K562 (cell line): ENCODE data around the gene UBE2E2. TPM values are rescaled to one million over a fixed set of nuclear protein-coding genes. Genes with fewer than 3 reads are reported as not detected.

Experiments
- ATAC-seq: fragments of 200-7000 bp; cut with Tn5 transposase; 3 replicates; pipeline ENCODE4 v1.9.1; 2020; ENCODE audit warnings: moderate library complexity
- BruUV-seq: library from RNA; stranded (reverse); fragments of 400-500 nt; replicated peaks from 2 replicates; lab custom pipeline; 2021; lab: Mats Ljungman, UMichigan
- CTCF ChIA-PET: fragments of 300-600 bp; formaldehyde crosslinking; extraction: SDS; loops from one replicate; lab custom pipeline; 2021; ENCODE audit warnings: low intra/inter-chr PET ratio; lab: Yijun Ruan, JAX
- POLR2A ChIA-PET: fragments of 300-600, 350-650 bp; sonication (Branson Sonifier 250); formaldehyde crosslinking; extraction: SDS; loops from one replicate; lab custom pipeline; 2021; ENCODE audit warnings: antibody characterized with exemption, inconsistent platforms; lab: Yijun Ruan, JAX
- DNase-seq, 4 experiments: peaks; one replicate each; pipeline versions ENCODE4 v3.0.0 to v3.0.0-alpha.2; 2011 to 2018; ENCODE audit warnings: low spot score in 3 of 4, mixed read lengths in 3 of 4; ENCODE audit errors: extremely low read depth in 1 of 4
- FAIRE-seq: peaks from 2 replicates; lab custom pipeline; 2011; peaks lifted over from hg19 to GRCh38; lab: Jason Lieb, UNC
- H2AFZ ChIP-seq: 2 replicates; pipeline ENCODE4 v1.6.0; 2011; ENCODE audit warnings: low read depth, low read length, control low read depth, inconsistent platforms
- H3K27ac ChIP-seq: fragments of 200-600 bp; 3 replicates; pipeline ENCODE4 v1.8.0; 2011; ENCODE audit warnings: low read depth, mild to moderate bottlenecking, control low read depth, inconsistent platforms, low read length, moderate library complexity, mixed read lengths; ENCODE audit errors: extremely low read depth
- H3K27me3 ChIP-seq, 2 experiments: fragments of 300-600 bp in 1 of 2; 2 replicates in 1 of 2; 3 replicates in 1 of 2; pipeline versions ENCODE4 v1.6.0 to v1.8.0; 2011; ENCODE audit warnings: inconsistent platforms in 2 of 2, low read length in 2 of 2, mild to moderate bottlenecking in 1 of 2, mixed read lengths in 1 of 2, moderate library complexity in 1 of 2; ENCODE audit not compliant: control insufficient read depth in 2 of 2, insufficient read depth in 2 of 2
- H3K36me3 ChIP-seq: fragments of 300-600 bp; 3 replicates; pipeline ENCODE4 v1.8.0; 2011; ENCODE audit warnings: mild to moderate bottlenecking, low read length, inconsistent platforms; ENCODE audit not compliant: control insufficient read depth, insufficient read depth
- H3K4me1 ChIP-seq, 2 experiments: fragments of 200-600 bp in 1 of 2; replicated peaks in 1 of 2; 2 replicates in 1 of 2; 3 replicates in 1 of 2; pipeline versions ENCODE4 v1.5.1 to v1.8.0; 2011; ENCODE audit warnings: inconsistent platforms in 2 of 2, low read length in 2 of 2, mild to moderate bottlenecking in 1 of 2, mixed read lengths in 1 of 2, moderate library complexity in 1 of 2; ENCODE audit not compliant: control insufficient read depth in 2 of 2, insufficient read depth in 2 of 2
- H3K4me2 ChIP-seq: 2 replicates; pipeline ENCODE4 v1.6.1; 2011; ENCODE audit warnings: low read length, control low read depth, inconsistent platforms, mixed read lengths; ENCODE audit not compliant: insufficient read depth
- H3K4me3 ChIP-seq: fragments of 200-600 bp; sonication (generic), shearing (Covaris generic); 2 replicates; pipeline ENCODE4 v1.5.1; 2016; ENCODE audit warnings: control low read depth, inconsistent platforms
- H3K79me2 ChIP-seq: fragments of 200-600 bp; 3 replicates; pipeline ENCODE4 v1.8.0; 2011; ENCODE audit warnings: low read length, inconsistent platforms; ENCODE audit not compliant: control insufficient read depth, insufficient read depth
- H3K9ac ChIP-seq, 2 experiments: 2 replicates each; pipeline versions ENCODE4 v1.6.0 to v1.6.1; 2011; ENCODE audit warnings: low read depth in 2 of 2, low read length in 2 of 2, control low read depth in 1 of 2, inconsistent platforms in 1 of 2, mild to moderate bottlenecking in 1 of 2, mixed read lengths in 1 of 2; ENCODE audit not compliant: insufficient read depth in 1 of 2
- H3K9me1 ChIP-seq: one replicate; pipeline ENCODE4 v1.6.0; 2011; ENCODE audit warnings: inconsistent platforms, mild to moderate bottlenecking, low read length, moderate library complexity; ENCODE audit not compliant: control insufficient read depth, insufficient read depth
- H3K9me3 ChIP-seq: replicated peaks from 2 replicates; pipeline ENCODE4 v1.5.1; 2011; ENCODE audit warnings: low read depth, low read length, inconsistent platforms; ENCODE audit not compliant: control insufficient read depth, insufficient read depth
- H4K20me1 ChIP-seq: replicated peaks from 2 replicates; pipeline ENCODE4 v1.6.1; 2011; ENCODE audit warnings: low read length, inconsistent platforms, mixed read lengths; ENCODE audit not compliant: control insufficient read depth, insufficient read depth
- ESRRA ChIP-seq: fragments of 450-650 bp; IDR thresholded peaks from 2 replicates; pipeline ENCODE4 v1.6.1; 2014; ENCODE audit warnings: low read depth, mild to moderate bottlenecking, moderate library complexity, borderline replicate concordance
- HNRNPLL ChIP-seq: fragments of 200-400 bp; formaldehyde crosslinking; IDR thresholded peaks from 2 replicates; pipeline ENCODE4 v1.6.1; 2017; ENCODE audit warnings: low read length, low read depth, mild to moderate bottlenecking; ENCODE audit not compliant: poor library complexity, severe bottlenecking
- ILK ChIP-seq: fragments of 450-650 bp; IDR thresholded peaks from 2 replicates; pipeline ENCODE4 v1.6.1; 2016; ENCODE audit warnings: missing genetic modification characterization, low read depth, mild to moderate bottlenecking, missing compliant biosample characterization, moderate library complexity, borderline replicate concordance
- KDM5B ChIP-seq: fragments of 200-600 bp; sonication (generic); IDR thresholded peaks from 2 replicates; pipeline ENCODE4 v1.6.1; 2012; ENCODE audit warnings: low read depth, mild to moderate bottlenecking, moderate library complexity, low read length, control low read depth, inconsistent platforms; ENCODE audit not compliant: insufficient replicate concordance
- NR2F6 ChIP-seq: fragments of 450-650 bp; formaldehyde crosslinking; IDR thresholded peaks from 2 replicates; pipeline ENCODE4 v1.4.0; 2020; ENCODE audit warnings: mild to moderate bottlenecking
- RUNX1 ChIP-seq: sonication (generic); IDR thresholded peaks from 2 replicates; pipeline ENCODE4 v1.6.1; 2016; ENCODE audit warnings: antibody characterized with exemption, low read depth
- SIN3A ChIP-seq, 2 experiments: fragments of 150-350 bp in 1 of 2; IDR thresholded peaks; 2 replicates each; pipeline ENCODE4 v1.6.1; 2011 to 2016; ENCODE audit warnings: borderline replicate concordance in 2 of 2, low read depth in 2 of 2, low read length in 2 of 2, mild to moderate bottlenecking in 2 of 2, moderate library complexity in 2 of 2; ENCODE audit not compliant: control insufficient read depth in 1 of 2
- SMAD1 ChIP-seq: fragments of 150-350 bp; IDR thresholded peaks from 2 replicates; pipeline ENCODE4 v1.6.1; 2014; ENCODE audit warnings: low read length, low read depth; ENCODE audit not compliant: partially characterized antibody
- XRCC5 ChIP-seq: fragments of 200-400 bp; formaldehyde crosslinking; IDR thresholded peaks from 2 replicates; pipeline ENCODE4 v1.6.1; 2017; ENCODE audit warnings: low read depth, mild to moderate bottlenecking, low read length
- ZFPM2 ChIP-seq: fragments of 250-450 bp; sonication (Bioruptor Pico); IDR thresholded peaks from 2 replicates; pipeline ENCODE4 v1.5.1; 2022; ENCODE audit warnings: mild to moderate bottlenecking
- ZNF212 ChIP-seq: fragments of 450-650 bp; formaldehyde crosslinking; IDR thresholded peaks from 2 replicates; pipeline ENCODE4 v1.4.0; 2020; ENCODE audit warnings: mild to moderate bottlenecking
- ZNF24 ChIP-seq: fragments of 450-650 bp; IDR thresholded peaks from 2 replicates; pipeline ENCODE4 v1.6.1; 2016
- ZNF57 ChIP-seq: fragments of 450-650 bp; formaldehyde crosslinking; IDR thresholded peaks from 2 replicates; pipeline ENCODE4 v1.4.0; 2020; ENCODE audit warnings: mild to moderate bottlenecking, moderate library complexity
- ZNF77 ChIP-seq: fragments of 250-450 bp; sonication (Bioruptor Pico); IDR thresholded peaks from 2 replicates; pipeline ENCODE4 v1.5.0; 2020
- WGBS: fragments of 100-300 bp; shearing (Covaris generic); methylation state at CpG from one replicate; pipeline ENCODE4 v1.1.6; 2016; ENCODE audit warnings: low coverage, mixed read lengths; ENCODE audit not compliant: insufficient coverage; ENCODE audit errors: missing lambda C conversion rate; 5-methylcytosine and 5-hydroxymethylcytosine counted together
- in situ Hi-C: fragments of 300-500 bp; cut with MboI; formaldehyde crosslinking; loops from 4 replicates; pipeline ENCODE4 v1.15.0; 2018; ENCODE audit warnings: inconsistent platforms, mixed read lengths
- intact Hi-C: fragments of 100-400 bp; cut with micrococcal nuclease; formaldehyde crosslinking; loops from 2 replicates; pipeline ENCODE4 v1.14.2; 2022
- polyA plus RNA-seq, 8 experiments: library from polyadenylated mRNA; depleted of rRNA in 4 of 8; stranded (reverse) in 5 of 8; unstranded in 3 of 8; fragments of >200 nt; fragmentation: Nextera tagmentation in 2 of 8; fragmentation: Illumina TruSeq in 1 of 8; extraction: Ambion mirVana in 2 of 8; extraction: Trizol in 1 of 8; gene quantifications; 2 replicates each; pipeline versions ENCODE4 v1.2.1 to v1.2.3, GENCODE V29; 2011 to 2014; ENCODE audit warnings: inconsistent platforms in 1 of 8, missing spikeins in 1 of 8
- total RNA-seq, 7 experiments: library from RNA; depleted of rRNA in 6 of 7; stranded (reverse); fragments of >200 nt in 6 of 7; fragmentation: Illumina TruSeq in 2 of 7; extraction: Trizol in 2 of 7; gene quantifications; 2 replicates each; pipeline versions ENCODE4 v1.2.1 to v1.2.3, GENCODE V29; 2011 to 2021; ENCODE audit warnings: low replicate concordance in 1 of 7
- TF ChIP-seq, protein P1 (sequence below): sonication (generic); formaldehyde crosslinking; IDR thresholded peaks from 2 replicates; pipeline ENCODE4 v1.8.1; 2023; ENCODE audit warnings: missing genetic modification reagents, mild to moderate bottlenecking, borderline replicate concordance
- TF ChIP-seq, protein P2 (sequence below): fragments of 250-450 bp; sonication (Bioruptor Pico); IDR thresholded peaks from 2 replicates; pipeline ENCODE4 v1.4.0; 2020; ENCODE audit warnings: borderline replicate concordance

Gene UBE2E2
- total and polyA plus RNA-seq, 9 of the 15 experiments (the other 6 are each of a cell fraction or from before 2014, with no cell fraction given): 0.22 to 5.1 (median 1.9) TPM

DNA sequence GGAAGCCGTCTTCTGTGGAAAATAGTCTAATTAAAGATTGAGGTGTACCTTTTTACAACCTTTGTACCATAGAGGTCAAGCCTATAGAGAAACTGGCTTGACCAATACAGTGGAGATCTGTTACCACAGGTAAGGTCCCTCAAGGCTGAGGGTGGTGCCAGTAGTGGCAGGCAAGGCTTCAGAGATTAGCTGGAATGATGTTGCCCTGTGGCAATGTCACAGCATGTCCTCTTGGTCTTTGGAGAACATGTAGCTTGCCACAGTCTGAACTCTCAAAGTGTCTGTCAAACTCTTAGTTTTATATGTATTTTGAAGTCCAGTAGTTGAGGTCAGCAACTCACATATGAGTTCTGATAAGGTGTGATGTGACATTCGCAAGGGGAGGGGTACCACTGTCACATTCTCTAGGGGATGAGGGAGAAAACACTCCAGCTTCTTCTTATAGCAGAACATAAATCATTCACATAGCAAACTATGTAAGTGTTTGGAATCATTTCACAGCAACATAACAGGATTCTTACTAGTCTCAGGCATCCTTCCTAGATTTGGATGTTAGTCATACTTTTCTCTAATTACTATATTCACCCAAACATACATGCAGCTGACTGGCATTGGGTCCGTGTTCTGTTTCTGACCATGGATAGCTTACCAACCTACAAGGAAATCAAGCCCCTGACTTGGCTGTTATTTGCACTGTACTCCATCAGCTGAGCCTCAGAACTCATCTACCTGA lies 173.6 kb downstream of the UBE2E2 start:
- Histone ChIP-seq H3K9me3 (no peaks in the 10 kb centered on the region), H3K27ac (no peak overlapping the region)

More for the DNA sequence above, 173.6 kb downstream of the UBE2E2 start:
- H3K9ac ChIP-seq: no peak overlapping the region
- CTCF ChIA-PET: no interaction called here
- H3K9me1 ChIP-seq: no peaks in the 10 kb centered on the region
- no peaks in the 10 kb centered on the region for H4K20me1 ChIP-seq
- BruUV-seq: no TSS peak
- H3K27me3 ChIP-seq: no peaks in the 10 kb centered on the region
- TF ChIP-seq RUNX1: no peak
- TF ChIP-seq ZNF212 (CRISPR knock-in tag): no peak
- no peak for TF ChIP-seq ZNF24
- TF ChIP-seq, protein P1, sequence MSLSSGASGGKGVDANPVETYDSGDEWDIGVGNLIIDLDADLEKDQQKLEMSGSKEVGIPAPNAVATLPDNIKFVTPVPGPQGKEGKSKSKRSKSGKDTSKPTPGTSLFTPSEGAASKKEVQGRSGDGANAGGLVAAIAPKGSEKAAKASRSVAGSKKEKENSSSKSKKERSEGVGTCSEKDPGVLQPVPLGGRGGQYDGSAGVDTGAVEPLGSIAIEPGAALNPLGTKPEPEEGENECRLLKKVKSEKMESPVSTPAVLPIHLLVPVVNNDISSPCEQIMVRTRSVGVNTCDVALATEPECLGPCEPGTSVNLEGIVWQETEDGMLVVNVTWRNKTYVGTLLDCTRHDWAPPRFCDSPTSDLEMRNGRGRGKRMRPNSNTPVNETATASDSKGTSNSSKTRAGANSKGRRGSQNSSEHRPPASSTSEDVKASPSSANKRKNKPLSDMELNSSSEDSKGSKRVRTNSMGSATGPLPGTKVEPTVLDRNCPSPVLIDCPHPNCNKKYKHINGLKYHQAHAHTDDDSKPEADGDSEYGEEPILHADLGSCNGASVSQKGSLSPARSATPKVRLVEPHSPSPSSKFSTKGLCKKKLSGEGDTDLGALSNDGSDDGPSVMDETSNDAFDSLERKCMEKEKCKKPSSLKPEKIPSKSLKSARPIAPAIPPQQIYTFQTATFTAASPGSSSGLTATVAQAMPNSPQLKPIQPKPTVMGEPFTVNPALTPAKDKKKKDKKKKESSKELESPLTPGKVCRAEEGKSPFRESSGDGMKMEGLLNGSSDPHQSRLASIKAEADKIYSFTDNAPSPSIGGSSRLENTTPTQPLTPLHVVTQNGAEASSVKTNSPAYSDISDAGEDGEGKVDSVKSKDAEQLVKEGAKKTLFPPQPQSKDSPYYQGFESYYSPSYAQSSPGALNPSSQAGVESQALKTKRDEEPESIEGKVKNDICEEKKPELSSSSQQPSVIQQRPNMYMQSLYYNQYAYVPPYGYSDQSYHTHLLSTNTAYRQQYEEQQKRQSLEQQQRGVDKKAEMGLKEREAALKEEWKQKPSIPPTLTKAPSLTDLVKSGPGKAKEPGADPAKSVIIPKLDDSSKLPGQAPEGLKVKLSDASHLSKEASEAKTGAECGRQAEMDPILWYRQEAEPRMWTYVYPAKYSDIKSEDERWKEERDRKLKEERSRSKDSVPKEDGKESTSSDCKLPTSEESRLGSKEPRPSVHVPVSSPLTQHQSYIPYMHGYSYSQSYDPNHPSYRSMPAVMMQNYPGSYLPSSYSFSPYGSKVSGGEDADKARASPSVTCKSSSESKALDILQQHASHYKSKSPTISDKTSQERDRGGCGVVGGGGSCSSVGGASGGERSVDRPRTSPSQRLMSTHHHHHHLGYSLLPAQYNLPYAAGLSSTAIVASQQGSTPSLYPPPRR (CRISPR knock-in tag): no peak
- TF ChIP-seq SMAD1: no peak
- TF ChIP-seq SIN3A (IDR thresholded peaks at IDR 0.05; ENCODE audit: borderline replicate concordance in 2 of 2, control insufficient read depth in 1 of 2, low read depth in 2 of 2, low read length in 2 of 2): no peak
- TF ChIP-seq XRCC5: no peak
- TF ChIP-seq NR2F6 (CRISPR knock-in tag): no peak
- TF ChIP-seq ILK (tag): no peak
- no peak for TF ChIP-seq HNRNPLL
- TF ChIP-seq ZFPM2 (CRISPR knock-in tag): no peak
- TF ChIP-seq ESRRA: no peak
- TF ChIP-seq ZNF57 (CRISPR knock-in tag): no peak
- TF ChIP-seq ZNF77: no peak
- TF ChIP-seq KDM5B: no peak
- TF ChIP-seq, protein P2, sequence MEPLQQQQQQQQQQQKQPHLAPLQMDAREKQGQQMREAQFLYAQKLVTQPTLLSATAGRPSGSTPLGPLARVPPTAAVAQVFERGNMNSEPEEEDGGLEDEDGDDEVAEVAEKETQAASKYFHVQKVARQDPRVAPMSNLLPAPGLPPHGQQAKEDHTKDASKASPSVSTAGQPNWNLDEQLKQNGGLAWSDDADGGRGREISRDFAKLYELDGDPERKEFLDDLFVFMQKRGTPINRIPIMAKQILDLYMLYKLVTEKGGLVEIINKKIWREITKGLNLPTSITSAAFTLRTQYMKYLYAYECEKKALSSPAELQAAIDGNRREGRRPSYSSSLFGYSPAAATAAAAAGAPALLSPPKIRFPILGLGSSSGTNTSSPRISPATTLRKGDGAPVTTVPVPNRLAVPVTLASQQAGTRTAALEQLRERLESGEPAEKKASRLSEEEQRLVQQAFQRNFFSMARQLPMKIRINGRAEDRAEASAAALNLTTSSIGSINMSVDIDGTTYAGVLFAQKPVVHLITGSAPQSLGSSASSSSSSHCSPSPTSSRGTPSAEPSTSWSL (CRISPR knock-in tag): no peak
- H3K36me3 ChIP-seq: no peaks in the 10 kb centered on the region
- in situ Hi-C loops (no loop called here), intact Hi-C loops (no loop called here)
- ATAC-seq (no peak), FAIRE-seq (no peak), DNase-seq (no peak)
- H3K4me1 ChIP-seq: no peaks in the 10 kb centered on the region
- H2AFZ ChIP-seq: no peak overlapping the region
- 0% methylated on average over 3 of the region's 3 CpGs for WGBS
- H3K4me2 ChIP-seq: no peak overlapping the region
- no peaks in the 10 kb centered on the region for H3K79me2 ChIP-seq
- no peak overlapping the region for H3K4me3 ChIP-seq
- POLR2A ChIA-PET: no interaction called here
